PC-9 (cell line): ENCODE results near the gene TLL2. TPM values are rescaled to one million over a fixed set of nuclear protein-coding genes. Genes with fewer than 3 reads are reported as not detected.

Source experiments
- BruUV-seq: library from RNA; stranded (reverse); fragments of 400-500 nt; replicated peaks from 2 replicates; lab custom pipeline; 2021; lab: Mats Ljungman, UMichigan
- CTCF ChIA-PET: fragments of 300-600 bp; sonication (Branson Sonifier 250); formaldehyde crosslinking; loops from one replicate; lab custom pipeline; 2022; ENCODE audit warnings: antibody characterized with exemption; lab: Charles Lee
- POLR2A ChIA-PET: fragments of 300-600 bp; sonication (Branson Sonifier 250); formaldehyde crosslinking; loops from one replicate; lab custom pipeline; 2022; ENCODE audit warnings: antibody characterized with exemption; ENCODE audit not compliant: unreplicated experiment; lab: Charles Lee
- DNase-seq, 2 experiments: peaks; one replicate each; pipeline versions ENCODE4 v3.0.0 to v3.0.0-alpha.2; 2015 to 2022; ENCODE audit warnings: mixed read lengths in 1 of 2
- H2AFZ ChIP-seq: fragments of 200-600 bp; sonication (generic); 2 replicates; pipeline ENCODE4 v1.8.1; 2017; ENCODE audit warnings: antibody characterized with exemption
- H3F3A ChIP-seq: fragments of 200-600 bp; sonication (generic); 2 replicates; pipeline ENCODE4 v1.8.1; 2017; ENCODE audit warnings: antibody characterized with exemption, mild to moderate bottlenecking, low read depth; ENCODE audit not compliant: insufficient read depth
- H3K27ac ChIP-seq: fragments of 200-600 bp; sonication (generic); 2 replicates; pipeline ENCODE4 v1.6.1; 2016; ENCODE audit warnings: mixed run types
- H3K27me3 ChIP-seq: fragments of 200-600 bp; sonication (generic); 2 replicates; pipeline ENCODE4 v1.6.1; 2016; ENCODE audit warnings: low read depth, mixed run types; ENCODE audit not compliant: insufficient read depth
- H3K36me3 ChIP-seq: fragments of 200-600 bp; sonication (generic); 2 replicates; pipeline ENCODE4 v1.6.1; 2016; ENCODE audit warnings: low read depth, mixed run types
- H3K4me1 ChIP-seq: fragments of 200-600 bp; sonication (generic); replicated peaks from 2 replicates; pipeline ENCODE4 v1.6.1; 2016; ENCODE audit warnings: mixed run types; ENCODE audit not compliant: insufficient read depth
- H3K4me2 ChIP-seq: fragments of 200-600 bp; sonication (generic); 2 replicates; pipeline ENCODE4 v1.6.1; 2017; ENCODE audit warnings: mixed run types
- H3K4me3 ChIP-seq: fragments of 200-600 bp; sonication (generic); 2 replicates; pipeline ENCODE4 v1.6.1; 2016; ENCODE audit warnings: mixed run types
- H3K79me2 ChIP-seq: fragments of 200-600 bp; sonication (generic); 2 replicates; pipeline ENCODE4 v1.6.1; 2017; ENCODE audit warnings: low read depth, mixed run types
- H3K9me2 ChIP-seq: fragments of 200-600 bp; sonication (generic); 2 replicates; pipeline ENCODE4 v1.8.1; 2017; ENCODE audit warnings: mild to moderate bottlenecking; ENCODE audit not compliant: insufficient read depth
- H3K9me3 ChIP-seq: fragments of 200-600 bp; sonication (generic); 2 replicates; pipeline ENCODE4 v1.8.1; 2016; ENCODE audit warnings: low read depth; ENCODE audit not compliant: insufficient read depth
- H4K20me1 ChIP-seq: fragments of 200-600 bp; sonication (generic); 2 replicates; pipeline ENCODE4 v1.8.1; 2017; ENCODE audit not compliant: insufficient read depth
- EZH2 ChIP-seq: fragments of 200-600 bp; sonication (generic); IDR thresholded peaks from 2 replicates; pipeline ENCODE4 v1.8.0; 2017; ENCODE audit warnings: antibody characterized with exemption, low read depth
- intact Hi-C: fragments of 100-400 bp; cut with micrococcal nuclease; formaldehyde crosslinking; loops from one replicate; pipeline ENCODE4 v1.10.0; 2022; ENCODE audit not compliant: unreplicated experiment
- total RNA-seq: library from RNA; stranded (reverse); gene quantifications from 2 replicates; pipeline ENCODE4 v1.2.3, GENCODE V29; 2021
- TF ChIP-seq, protein P1 (sequence below): fragments of 200-600 bp; sonication (generic); conservative IDR thresholded peaks from 2 replicates; pipeline ENCODE4 v1.6.1; 2017; ENCODE audit warnings: mixed run types, antibody characterized with exemption, mild to moderate bottlenecking, moderate library complexity

Gene TLL2
- total RNA-seq, 1 experiment from 2014 or later, result not detected

DNA sequence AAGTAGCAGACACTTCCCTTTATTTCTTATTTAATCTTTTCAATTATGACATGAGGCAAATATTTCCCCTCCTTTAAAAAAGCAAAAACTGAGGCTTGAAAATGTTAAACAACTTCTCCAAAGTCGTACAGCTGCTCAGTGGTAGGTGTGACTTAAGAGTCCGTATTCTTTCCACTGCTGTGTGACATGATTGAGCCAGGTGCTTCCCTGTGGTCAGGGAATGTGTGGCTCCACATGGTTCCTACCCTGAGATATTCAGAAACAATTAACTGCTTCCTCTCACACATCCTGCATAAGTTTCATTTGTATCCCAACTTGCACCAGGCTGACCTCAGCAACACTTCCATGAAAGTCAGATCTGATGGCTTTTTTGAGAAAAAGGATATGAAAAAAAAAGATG, 168.5 kb downstream of the TLL2 start:
- POLR2A ChIA-PET, result no interaction called here

DNA sequence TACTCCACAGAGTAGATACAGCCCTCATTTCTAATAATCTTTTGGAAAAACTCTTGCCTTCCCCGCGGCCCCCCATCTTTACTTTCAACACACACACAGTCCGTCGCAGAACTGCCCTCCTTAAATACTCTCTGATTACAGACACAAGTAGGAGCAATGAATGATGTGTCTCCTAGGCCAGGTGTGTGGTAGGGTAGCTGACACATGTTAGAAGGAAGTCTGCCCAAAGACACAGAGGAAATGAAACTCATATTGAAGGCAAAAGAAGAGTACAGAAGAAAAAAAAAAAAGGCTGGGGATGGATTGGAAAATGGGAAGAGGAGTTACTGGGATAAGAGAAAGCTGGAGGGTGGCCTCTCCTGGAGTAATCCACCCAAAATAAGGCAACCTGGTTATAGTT, 169.5 kb downstream of the TLL2 start:
- no peak overlapping the region for H3K4me3 ChIP-seq
- no peaks in the 10 kb centered on the region for H3K36me3 ChIP-seq
- intact Hi-C loops, result no loop called here
- no peak for TF ChIP-seq EZH2
- TF ChIP-seq, protein P1, sequence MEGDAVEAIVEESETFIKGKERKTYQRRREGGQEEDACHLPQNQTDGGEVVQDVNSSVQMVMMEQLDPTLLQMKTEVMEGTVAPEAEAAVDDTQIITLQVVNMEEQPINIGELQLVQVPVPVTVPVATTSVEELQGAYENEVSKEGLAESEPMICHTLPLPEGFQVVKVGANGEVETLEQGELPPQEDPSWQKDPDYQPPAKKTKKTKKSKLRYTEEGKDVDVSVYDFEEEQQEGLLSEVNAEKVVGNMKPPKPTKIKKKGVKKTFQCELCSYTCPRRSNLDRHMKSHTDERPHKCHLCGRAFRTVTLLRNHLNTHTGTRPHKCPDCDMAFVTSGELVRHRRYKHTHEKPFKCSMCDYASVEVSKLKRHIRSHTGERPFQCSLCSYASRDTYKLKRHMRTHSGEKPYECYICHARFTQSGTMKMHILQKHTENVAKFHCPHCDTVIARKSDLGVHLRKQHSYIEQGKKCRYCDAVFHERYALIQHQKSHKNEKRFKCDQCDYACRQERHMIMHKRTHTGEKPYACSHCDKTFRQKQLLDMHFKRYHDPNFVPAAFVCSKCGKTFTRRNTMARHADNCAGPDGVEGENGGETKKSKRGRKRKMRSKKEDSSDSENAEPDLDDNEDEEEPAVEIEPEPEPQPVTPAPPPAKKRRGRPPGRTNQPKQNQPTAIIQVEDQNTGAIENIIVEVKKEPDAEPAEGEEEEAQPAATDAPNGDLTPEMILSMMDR, result no peak
- H3K27ac ChIP-seq, result no peak overlapping the region
- no peak for DNase-seq
- H3K4me2 ChIP-seq, result no peak overlapping the region
- H3K9me2 ChIP-seq, result no peaks in the 10 kb centered on the region
- ChIA-PET CTCF (no interaction called here), POLR2A (no interaction called here)
- no peaks in the 10 kb centered on the region for H3F3A ChIP-seq
- no peak overlapping the region for H2AFZ ChIP-seq
- no TSS peak for BruUV-seq
- no peaks in the 10 kb centered on the region for H3K4me1 ChIP-seq
- H3K79me2 ChIP-seq, result no peaks in the 10 kb centered on the region
- H3K27me3 ChIP-seq, result no peaks in the 10 kb centered on the region
- no peaks in the 10 kb centered on the region for H3K9me3 ChIP-seq
- no peaks in the 10 kb centered on the region for H4K20me1 ChIP-seq

More for the DNA sequence above, 168.5 kb downstream of the TLL2 start:
- Histone ChIP-seq H3K9me2 (no peaks in the 10 kb centered on the region), H3K4me2 (no peak overlapping the region), H3K4me1 (no peaks in the 10 kb centered on the region), H3K9me3 (no peaks in the 10 kb centered on the region), H4K20me1 (no peaks in the 10 kb centered on the region), H3K27ac (no peak overlapping the region), H2AFZ (no peak overlapping the region), H3F3A (no peaks in the 10 kb centered on the region), H3K4me3 (no peak overlapping the region), H3K36me3 (no peaks in the 10 kb centered on the region), H3K27me3 (no peaks in the 10 kb centered on the region), H3K79me2 (no peaks in the 10 kb centered on the region)
- intact Hi-C loops, result no loop called here
- TF ChIP-seq EZH2, result no peak
- TF ChIP-seq, protein P1, result no peak
- CTCF ChIA-PET, result no interaction called here
- no peak for DNase-seq
- BruUV-seq, result no TSS peak

GRCh38 chr10:96342402-96342801, 171.3 kb downstream of the TLL2 start:
- CTCF ChIA-PET, result no interaction called here

More at GRCh38 chr10:96342402-96342801, 171.3 kb downstream of the TLL2 start:
- H3K79me2 ChIP-seq, result no peaks in the 10 kb centered on the region
- DNase-seq, result no peak
- no peaks in the 10 kb centered on the region for H4K20me1 ChIP-seq
- no peak for TF ChIP-seq EZH2
- TF ChIP-seq, protein P1, result no peak
- POLR2A ChIA-PET, result no interaction called here
- H3K4me1 ChIP-seq, result no peaks in the 10 kb centered on the region
- no peak overlapping the region for H3K27ac ChIP-seq
- intact Hi-C loops, result no loop called here
- no peak overlapping the region for H2AFZ ChIP-seq
- H3K9me2 ChIP-seq, result no peaks in the 10 kb centered on the region
- H3K27me3 ChIP-seq, result no peaks in the 10 kb centered on the region
- no peaks in the 10 kb centered on the region for H3K36me3 ChIP-seq
- no peaks in the 10 kb centered on the region for H3K9me3 ChIP-seq
- H3K4me2 ChIP-seq, result no peak overlapping the region
- no TSS peak for BruUV-seq
- H3K4me3 ChIP-seq, result no peak overlapping the region
- H3F3A ChIP-seq, result no peaks in the 10 kb centered on the region
